ENCODE measurements around the gene XCL1.
"Not testable (repeated sequence)": the region's sequence is repeated elsewhere in the genome, so short reads cannot be mapped to it uniquely, and the experiment has no call there.

XCL1 gene

GRCh38 chr1:168568346-168568745, 8.1 kb upstream of the XCL1 start:
- no peak for DNase-seq

- DNase-seq, result no peak
These were observed 5.8 kb upstream of the XCL1 start for GRCh38 chr1:168570652-168571051.

GRCh38 chr1:168572633-168573032, 3.8 kb upstream of the XCL1 start:
- no peak for DNase-seq

GRCh38 chr1:168574234-168574633, 2.2 kb upstream of the XCL1 start:
- DNase-seq, result not testable (repeated sequence)

GRCh38 chr1:168578531-168579185, 2.3 kb downstream of the XCL1 start:
- DNase-seq, result not testable (repeated sequence)

- not testable (repeated sequence) for DNase-seq
These were observed 3.9 kb downstream of the XCL1 start for GRCh38 chr1:168580290-168580689.

- DNase-seq, result not testable (repeated sequence)
These were observed 4.6 kb downstream of the XCL1 start for GRCh38 chr1:168580991-168581390.

- no peak for DNase-seq
These were observed 5.6 kb downstream of the XCL1 start for GRCh38 chr1:168581817-168582572.

- DNase-seq, result no peak
These were observed 6.4 kb downstream of the XCL1 start for GRCh38 chr1:168582688-168583336.

GRCh38 chr1:168583571-168583970, 7.2 kb downstream of the XCL1 start:
- DNase-seq, result no peak

GRCh38 chr1:168585191-168585590, 8.8 kb downstream of the XCL1 start:
- no peak for DNase-seq

GRCh38 chr1:168585937-168586336, 9.5 kb downstream of the XCL1 start:
- DNase-seq, result no peak

GRCh38 chr1:168589167-168589566, 12.8 kb downstream of the XCL1 start:
- DNase-seq, result no peak

GRCh38 chr1:168591066-168591465, 14.7 kb downstream of the XCL1 start:
- DNase-seq, result no peak

- no peak for DNase-seq
These were observed 15.3 kb downstream of the XCL1 start for GRCh38 chr1:168591641-168592250.

- not testable (repeated sequence) for DNase-seq
These were observed 19.0 kb downstream of the XCL1 start for GRCh38 chr1:168595403-168595802.

GRCh38 chr1:168598125-168598524, 21.7 kb downstream of the XCL1 start:
- no peak for DNase-seq

- DNase-seq, result no peak
These were observed 22.5 kb downstream of the XCL1 start for GRCh38 chr1:168598892-168599291.

GRCh38 chr1:168599641-168600040, 23.2 kb downstream of the XCL1 start:
- no peak for DNase-seq

- no peak for DNase-seq
These were observed 24.6 kb downstream of the XCL1 start for GRCh38 chr1:168601051-168601450.

GRCh38 chr1:168603501-168604110, 27.2 kb downstream of the XCL1 start:
- peak; percentile 59 for DNase-seq

GRCh38 chr1:168605443-168605842, 29.0 kb downstream of the XCL1 start:
- no peak for DNase-seq

GRCh38 chr1:168606096-168606495, 29.7 kb downstream of the XCL1 start:
- no peak for DNase-seq
